NCI-H187 (cell line): Measurements from ENCODE around the gene UGT1A4.

ENCODE experiments used
- DNase-seq, 2 experiments: peaks; one replicate each; lab custom pipeline; 2025; lab: John Stamatoyannopoulos, UW

The UGT1A4 gene

GRCh38 chr2:233811732-233812131, 93.2 kb downstream of the UGT1A4 start:
- no peak for DNase-seq

DNA sequence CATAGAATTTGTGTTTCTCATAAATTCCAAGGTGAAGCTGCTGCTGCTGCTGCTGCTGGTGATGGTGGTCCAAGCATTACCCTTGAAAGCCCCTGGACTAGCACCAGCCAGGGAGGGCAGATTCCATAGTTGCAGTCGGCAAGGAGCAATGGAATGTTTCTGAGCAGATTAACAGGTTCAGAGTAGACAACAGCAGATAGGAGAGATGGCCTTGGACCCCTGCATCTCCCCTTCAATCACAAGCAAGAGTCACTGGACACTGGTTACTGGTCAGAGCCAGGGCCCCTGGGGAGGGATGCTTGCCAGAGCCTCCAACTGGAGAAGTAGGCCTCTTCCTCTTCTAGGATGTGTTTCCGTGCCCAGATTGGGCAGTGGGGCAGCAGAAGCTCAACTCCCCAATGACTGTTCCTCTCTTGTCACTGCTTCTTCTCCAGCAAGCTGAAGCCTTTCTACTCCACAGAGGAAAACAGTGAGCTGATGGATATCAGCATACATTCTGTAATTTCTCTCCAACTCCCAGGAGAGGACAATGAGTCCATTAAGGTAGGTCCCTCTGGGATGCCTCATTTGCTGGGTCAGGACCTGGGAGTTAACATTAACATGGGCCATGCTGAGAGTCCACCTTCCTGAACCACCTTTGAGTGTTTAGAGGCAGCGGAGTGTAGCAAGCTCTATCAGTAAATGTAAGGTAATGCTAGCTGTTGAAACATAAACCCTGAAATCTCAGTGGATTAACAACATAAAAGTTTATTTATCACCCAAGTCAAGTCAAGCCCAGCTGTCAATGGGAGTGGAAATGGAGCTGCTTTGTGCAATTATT, 94.9 kb downstream of the UGT1A4 start:
- no peak for DNase-seq

GRCh38 chr2:233814056-233814835, 95.7 kb downstream of the UGT1A4 start:
- no peak for DNase-seq

GRCh38 chr2:233815861-233816260, 97.3 kb downstream of the UGT1A4 start:
- DNase-seq: no peak

DNA sequence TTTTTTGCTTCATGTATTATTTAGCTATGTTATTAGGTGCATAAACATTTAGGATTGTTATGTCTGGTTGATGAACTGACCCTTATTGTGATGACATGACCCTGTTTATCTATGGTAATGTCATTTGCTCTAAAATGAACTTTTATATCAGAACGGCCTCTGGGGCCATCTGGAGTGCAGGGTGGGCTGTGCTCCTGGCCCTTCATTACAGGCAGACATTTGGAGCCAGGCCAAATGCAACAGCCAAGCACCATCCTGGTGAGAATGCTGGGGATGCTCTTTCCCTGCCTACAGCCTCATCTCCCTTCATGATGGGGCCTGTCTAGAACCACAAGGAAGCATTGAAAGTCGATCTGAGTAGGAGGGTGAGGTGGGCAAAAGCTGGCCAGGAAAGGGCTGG, 97.8 kb downstream of the UGT1A4 start:
- no peak for DNase-seq

DNA sequence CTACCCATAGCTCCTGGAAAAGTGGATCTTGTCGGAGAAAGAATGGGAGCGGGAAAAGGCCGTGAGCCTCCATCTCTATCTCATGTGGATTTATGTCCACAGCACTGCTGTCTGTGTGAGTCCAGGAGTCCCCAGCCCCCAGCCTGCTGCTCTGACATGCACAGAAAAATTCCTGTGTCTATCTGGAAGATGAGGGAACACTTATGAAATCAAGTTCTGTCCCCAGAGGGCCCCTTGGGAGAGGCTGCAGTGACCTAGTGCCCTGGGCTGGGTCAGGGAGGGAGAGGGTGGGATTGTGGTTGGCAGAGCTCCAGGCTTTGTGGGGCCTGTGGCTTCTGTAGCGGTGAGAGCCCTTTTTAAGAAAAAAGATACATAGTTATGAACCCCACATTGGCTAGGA, 98.2 kb downstream of the UGT1A4 start:
- DNase-seq: no peak

GRCh38 chr2:233817361-233817911, 98.9 kb downstream of the UGT1A4 start:
- no peak for DNase-seq

GRCh38 chr2:233817995-233818638, 99.6 kb downstream of the UGT1A4 start:
- no peak for DNase-seq

DNA sequence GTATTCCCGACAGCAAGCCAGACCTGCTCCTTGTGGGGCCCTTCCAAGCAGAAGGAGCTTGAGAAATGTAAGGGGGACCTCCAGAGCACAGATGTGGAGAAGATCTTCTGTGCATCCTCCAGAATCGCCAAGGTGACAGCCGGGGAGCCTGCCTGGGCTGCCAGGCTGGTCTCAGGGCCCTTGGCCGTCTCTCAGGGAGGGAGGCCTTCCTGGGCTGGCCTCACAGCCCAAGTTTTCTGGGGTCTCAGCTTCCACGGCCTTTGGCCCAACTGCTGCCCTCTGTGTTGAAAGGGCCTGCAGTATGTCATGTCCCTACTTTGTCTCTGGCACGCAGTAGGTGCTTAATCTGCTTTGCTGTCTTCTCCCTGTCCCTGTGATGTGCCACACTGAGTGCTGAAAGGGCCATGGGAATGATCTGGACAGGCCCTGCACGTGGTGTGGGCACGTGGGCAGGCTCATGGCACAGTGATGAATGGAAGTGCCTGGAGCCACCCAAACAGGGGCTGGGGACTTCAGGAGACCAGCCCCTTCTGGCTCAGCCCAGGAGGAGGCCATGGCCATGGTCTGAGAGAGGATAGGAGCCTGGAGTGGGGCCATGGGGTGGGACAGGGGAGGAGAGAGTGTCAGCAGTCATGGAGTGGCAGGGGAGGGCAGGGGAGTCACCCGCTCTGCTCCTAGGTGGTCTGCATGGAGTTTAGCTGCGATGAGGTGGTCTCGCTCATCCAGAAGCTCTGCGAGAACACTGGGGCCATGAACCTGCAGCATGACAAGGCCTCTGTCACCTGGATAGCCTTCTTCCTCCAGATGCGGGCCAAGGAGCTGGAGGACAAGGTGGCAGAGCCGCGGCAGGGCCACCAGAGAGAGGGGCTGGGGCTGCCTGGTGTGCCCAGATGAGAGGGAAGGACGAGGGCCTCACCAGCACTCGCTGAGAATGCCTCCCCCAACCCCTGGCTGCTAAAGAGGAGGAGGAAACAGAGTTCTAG, 100.4 kb downstream of the UGT1A4 start:
- no peak for DNase-seq

DNA sequence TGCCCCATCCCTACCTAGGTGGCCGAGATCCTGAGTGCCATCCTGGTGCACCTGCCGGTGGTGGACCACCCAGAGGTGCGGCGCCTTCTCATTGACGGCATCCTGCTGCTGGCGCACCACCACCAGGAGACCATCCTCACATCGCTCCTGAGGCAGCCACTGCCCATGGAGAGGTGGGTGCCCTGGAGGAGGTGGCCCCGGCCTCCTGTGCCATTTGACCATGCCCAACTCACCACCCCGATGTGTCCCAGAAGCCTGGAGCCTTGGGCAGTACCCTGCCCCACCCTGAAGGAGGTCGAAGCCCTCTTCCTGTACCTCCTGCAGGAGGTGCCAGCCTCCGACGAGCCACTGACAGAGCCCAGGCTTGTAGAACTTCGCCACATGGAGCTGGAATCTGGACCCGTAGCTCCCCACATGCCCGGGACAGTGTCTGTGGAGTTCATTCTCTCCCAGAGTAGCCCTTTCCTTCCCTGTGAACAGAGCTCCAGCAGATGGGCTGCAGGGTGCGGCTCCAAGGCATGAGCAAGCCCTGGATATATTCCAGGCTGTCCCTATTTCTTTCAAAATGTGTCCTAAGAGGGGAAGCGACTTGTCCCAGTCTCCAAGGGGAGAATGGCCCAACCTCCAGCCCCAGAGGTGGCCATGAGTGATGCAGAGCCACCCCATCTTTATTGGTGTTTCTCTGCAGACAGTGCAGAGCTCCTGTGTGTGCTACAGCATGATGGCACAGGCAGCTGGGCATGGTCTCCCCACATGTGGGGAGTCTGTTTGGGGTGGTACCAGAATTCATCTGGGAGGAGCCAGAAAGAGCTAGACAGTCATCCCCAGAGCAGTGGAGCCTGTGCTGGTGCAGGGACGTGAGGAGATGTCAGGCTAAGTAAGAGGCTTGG, 101.6 kb downstream of the UGT1A4 start:
- DNase-seq: no peak

GRCh38 chr2:233820774-233821105, 102.2 kb downstream of the UGT1A4 start:
- DNase-seq: no peak

- DNase-seq: no peak
These were observed 102.7 kb downstream of the UGT1A4 start for GRCh38 chr2:233821196-233821595.

DNA sequence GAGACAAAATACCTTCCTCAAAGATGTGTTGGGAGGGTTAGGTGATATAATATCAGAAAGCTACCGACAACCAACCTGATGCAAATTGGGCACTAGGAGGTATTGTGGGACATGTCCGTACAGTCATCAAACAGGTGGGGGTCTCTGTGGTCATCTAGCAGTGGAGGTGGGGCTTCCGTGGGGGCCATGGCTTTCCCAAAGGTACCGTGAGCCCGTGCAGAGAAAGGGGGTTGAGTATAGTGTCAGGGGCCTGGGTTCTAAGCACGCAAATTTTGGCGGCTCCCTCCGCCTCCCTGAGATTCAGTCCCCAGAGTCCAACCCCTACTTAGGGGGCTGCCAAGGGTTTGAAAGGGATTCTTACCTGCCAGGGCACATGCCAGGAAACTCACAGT, 103.2 kb downstream of the UGT1A4 start:
- no peak for DNase-seq

- DNase-seq: no peak
These were observed 103.7 kb downstream of the UGT1A4 start for GRCh38 chr2:233822101-233822771.
